Activated CD8-positive, alpha-beta T cell treated with anti-CD3 and anti-CD28 coated beads for 36 hours (primary cell): ENCODE data around the gene LRP1B. TPM values are rescaled to one million over a fixed set of nuclear protein-coding genes. Genes with fewer than 3 reads are reported as not detected.

Experiments used
- ATAC-seq: fragments of 200-7000 bp; cut with Tn5 transposase; one replicate; pipeline ENCODE4 v1.10.0; 2021; ENCODE audit warnings: mild to moderate bottlenecking, moderate library complexity
- CTCF ChIA-PET: fragments of 350-600 bp; sonication (Branson Sonifier 250); formaldehyde crosslinking; loops from one replicate; lab custom pipeline; 2021; ENCODE audit warnings: antibody characterized with exemption; lab: Charles Lee
- POLR2A ChIA-PET: fragments of 350-600 bp; sonication (Branson Sonifier 250); formaldehyde crosslinking; loops from one replicate; lab custom pipeline; 2021; ENCODE audit warnings: antibody characterized with exemption; lab: Charles Lee
- DNase-seq: peaks from one replicate; pipeline ENCODE4 v3.0.0-alpha.2; 2020
- H3K27ac Mint-ChIP-seq: one replicate; pipeline ENCODE4 v1.8.0; 2021; ENCODE audit warnings: mild to moderate bottlenecking, mixed read lengths
- H3K27me3 Mint-ChIP-seq: one replicate; pipeline ENCODE4 v1.8.0; 2021; ENCODE audit warnings: mixed read lengths
- H3K36me3 Mint-ChIP-seq: one replicate; pipeline ENCODE4 v1.8.0; 2021; ENCODE audit warnings: low read depth, mixed read lengths
- H3K4me1 Mint-ChIP-seq: one replicate; pipeline ENCODE4 v1.8.0; 2021; ENCODE audit warnings: low read depth, mixed read lengths
- H3K4me3 Mint-ChIP-seq: one replicate; pipeline ENCODE4 v1.8.0; 2021; ENCODE audit warnings: mild to moderate bottlenecking, moderate library complexity, mixed read lengths
- H3K9me3 Mint-ChIP-seq: one replicate; pipeline ENCODE4 v1.8.0; 2021; ENCODE audit warnings: mixed read lengths
- CTCF ChIP-seq: fragments of 200-600 bp; IDR thresholded peaks from one replicate; pipeline ENCODE4 v1.8.0; 2022; ENCODE audit warnings: antibody characterized with exemption, mild to moderate bottlenecking
- intact Hi-C: fragments of 100-400 bp; cut with micrococcal nuclease; formaldehyde crosslinking; loops from one replicate; pipeline ENCODE4 v1.10.0; 2022
- total RNA-seq, 2 experiments: library from RNA; stranded (reverse); gene quantifications; one replicate each; pipeline ENCODE4 v1.2.3, GENCODE V29; 2021

The LRP1B gene
- total RNA-seq, 2 experiments from 2014 or later = not detected

- Mint-ChIP-seq H3K27me3 (no peaks in the 10 kb centered on the region), H3K9me3 (no peaks in the 10 kb centered on the region), H3K4me1 (no peaks in the 10 kb centered on the region), H3K4me3 (no peak overlapping the region), H3K36me3 (no peaks in the 10 kb centered on the region), H3K27ac (no peak overlapping the region)
- intact Hi-C loops = no loop called here
- POLR2A ChIA-PET = no interaction called here
- ATAC-seq (no peak), DNase-seq (no peak)
- CTCF ChIA-PET = no interaction called here
- no peak for TF ChIP-seq CTCF
Observed at GRCh38 chr2:142045641-142046040, 85.2 kb downstream of the LRP1B start.

- no peaks in the 10 kb centered on the region for H3K9me3 Mint-ChIP-seq
- DNase-seq (no peak), ATAC-seq (no peak)
- H3K27ac Mint-ChIP-seq = no peak overlapping the region
- ChIA-PET CTCF (no interaction called here), POLR2A (no interaction called here)
- no peak for TF ChIP-seq CTCF
- H3K4me3 Mint-ChIP-seq = no peak overlapping the region
- H3K36me3 Mint-ChIP-seq = no peaks in the 10 kb centered on the region
- H3K27me3 Mint-ChIP-seq = no peaks in the 10 kb centered on the region
- intact Hi-C loops = no loop called here
- H3K4me1 Mint-ChIP-seq = no peaks in the 10 kb centered on the region
Observed at GRCh38 chr2:142044197-142044596, 86.6 kb downstream of the LRP1B start.

- POLR2A ChIA-PET = no interaction called here
- H3K4me1 Mint-ChIP-seq = no peaks in the 10 kb centered on the region
- intact Hi-C loops = no loop called here
Observed at GRCh38 chr2:142042536-142043199, 88.1 kb downstream of the LRP1B start.

GRCh38 chr2:142041996-142042395 is 88.8 kb downstream of the LRP1B start:
- POLR2A ChIA-PET = no interaction called here
- no peaks in the 10 kb centered on the region for H3K9me3 Mint-ChIP-seq
- no peak overlapping the region for H3K4me3 Mint-ChIP-seq
- no peak for TF ChIP-seq CTCF
- H3K4me1 Mint-ChIP-seq = no peaks in the 10 kb centered on the region
- H3K27me3 Mint-ChIP-seq = no peaks in the 10 kb centered on the region
- ATAC-seq (no peak), DNase-seq (no peak)
- CTCF ChIA-PET = no interaction called here
- intact Hi-C loops = no loop called here
- H3K36me3 Mint-ChIP-seq = no peaks in the 10 kb centered on the region
- no peak overlapping the region for H3K27ac Mint-ChIP-seq

More at GRCh38 chr2:142042536-142043199, 88.1 kb downstream of the LRP1B start:
- Mint-ChIP-seq H3K4me3 (no peak overlapping the region), H3K27me3 (no peaks in the 10 kb centered on the region), H3K27ac (no peak overlapping the region), H3K9me3 (no peaks in the 10 kb centered on the region), H3K36me3 (no peaks in the 10 kb centered on the region)
- no peak for TF ChIP-seq CTCF
- CTCF ChIA-PET = no interaction called here
- DNase-seq (no peak), ATAC-seq (no peak)

GRCh38 chr2:142041105-142041504 is 89.7 kb downstream of the LRP1B start:
- H3K9me3 Mint-ChIP-seq = no peaks in the 10 kb centered on the region
- no peak for ATAC-seq
- no peak overlapping the region for H3K4me3 Mint-ChIP-seq
- H3K4me1 Mint-ChIP-seq = no peaks in the 10 kb centered on the region
- H3K27ac Mint-ChIP-seq = no peak overlapping the region
- no peak for DNase-seq
- POLR2A ChIA-PET = no interaction called here
- intact Hi-C loops = no loop called here
- CTCF ChIA-PET = no interaction called here
- TF ChIP-seq CTCF = no peak
- no peaks in the 10 kb centered on the region for H3K36me3 Mint-ChIP-seq
- no peaks in the 10 kb centered on the region for H3K27me3 Mint-ChIP-seq
